AG10803 (cell line): ENCODE results near the gene OR2S2.

ENCODE experiments used
- DNase-seq: peaks from one replicate; pipeline ENCODE4 v3.0.0; 2010; ENCODE audit warnings: low read depth
- H3K4me3 ChIP-seq: 2 replicates; pipeline ENCODE4 v1.5.1; 2011; ENCODE audit warnings: mild to moderate bottlenecking, low read length, control low read depth
- TF ChIP-seq, protein P1 (sequence below): conservative IDR thresholded peaks from 2 replicates; pipeline ENCODE4 v1.5.1; 2011; ENCODE audit warnings: mild to moderate bottlenecking, low read length, control low read depth, inconsistent platforms

OR2S2 gene

DNA sequence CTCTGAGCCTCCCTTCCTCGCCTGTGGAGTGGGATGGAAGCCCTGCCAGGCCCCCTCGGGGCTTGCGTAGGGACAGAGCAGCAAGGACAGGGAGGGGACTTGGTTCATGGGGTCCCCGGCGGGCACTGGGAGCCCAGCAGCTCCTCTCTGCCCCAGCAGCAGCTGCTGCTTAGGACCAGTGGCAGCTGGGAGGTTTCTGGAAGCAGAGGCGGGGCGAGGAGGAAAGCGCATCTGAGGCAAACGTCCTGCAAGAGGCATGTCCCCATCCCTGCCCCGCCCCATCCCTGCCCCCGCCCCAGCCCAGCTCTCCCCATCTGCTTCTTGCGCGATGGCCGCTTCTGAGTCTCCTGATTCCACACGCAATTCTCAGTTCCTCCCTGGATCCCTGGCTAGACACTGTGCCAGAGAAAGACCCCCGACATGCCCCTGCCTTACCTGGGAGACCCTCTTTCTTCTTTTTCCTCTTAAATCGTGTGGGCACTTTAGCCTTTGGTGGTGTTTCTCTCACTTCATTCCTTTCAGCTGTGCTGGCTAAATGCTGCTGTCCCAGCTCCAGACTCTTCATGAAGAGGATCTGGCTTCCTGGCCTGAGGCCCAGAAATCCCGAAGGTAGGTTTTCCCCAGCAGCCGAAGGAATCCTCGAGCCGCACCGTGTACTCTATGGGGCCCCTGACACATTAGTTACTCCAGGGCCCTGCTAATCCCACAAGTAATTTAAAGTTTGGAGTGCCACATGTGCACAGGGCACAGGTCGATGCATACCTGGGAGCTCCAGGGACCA, 4.4 kb upstream of the OR2S2 start:
- TF ChIP-seq, protein P1, sequence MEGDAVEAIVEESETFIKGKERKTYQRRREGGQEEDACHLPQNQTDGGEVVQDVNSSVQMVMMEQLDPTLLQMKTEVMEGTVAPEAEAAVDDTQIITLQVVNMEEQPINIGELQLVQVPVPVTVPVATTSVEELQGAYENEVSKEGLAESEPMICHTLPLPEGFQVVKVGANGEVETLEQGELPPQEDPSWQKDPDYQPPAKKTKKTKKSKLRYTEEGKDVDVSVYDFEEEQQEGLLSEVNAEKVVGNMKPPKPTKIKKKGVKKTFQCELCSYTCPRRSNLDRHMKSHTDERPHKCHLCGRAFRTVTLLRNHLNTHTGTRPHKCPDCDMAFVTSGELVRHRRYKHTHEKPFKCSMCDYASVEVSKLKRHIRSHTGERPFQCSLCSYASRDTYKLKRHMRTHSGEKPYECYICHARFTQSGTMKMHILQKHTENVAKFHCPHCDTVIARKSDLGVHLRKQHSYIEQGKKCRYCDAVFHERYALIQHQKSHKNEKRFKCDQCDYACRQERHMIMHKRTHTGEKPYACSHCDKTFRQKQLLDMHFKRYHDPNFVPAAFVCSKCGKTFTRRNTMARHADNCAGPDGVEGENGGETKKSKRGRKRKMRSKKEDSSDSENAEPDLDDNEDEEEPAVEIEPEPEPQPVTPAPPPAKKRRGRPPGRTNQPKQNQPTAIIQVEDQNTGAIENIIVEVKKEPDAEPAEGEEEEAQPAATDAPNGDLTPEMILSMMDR = no peak
- peak; percentile 88 for DNase-seq
- peak overlapping the region; percentile 65 for H3K4me3 ChIP-seq

DNA sequence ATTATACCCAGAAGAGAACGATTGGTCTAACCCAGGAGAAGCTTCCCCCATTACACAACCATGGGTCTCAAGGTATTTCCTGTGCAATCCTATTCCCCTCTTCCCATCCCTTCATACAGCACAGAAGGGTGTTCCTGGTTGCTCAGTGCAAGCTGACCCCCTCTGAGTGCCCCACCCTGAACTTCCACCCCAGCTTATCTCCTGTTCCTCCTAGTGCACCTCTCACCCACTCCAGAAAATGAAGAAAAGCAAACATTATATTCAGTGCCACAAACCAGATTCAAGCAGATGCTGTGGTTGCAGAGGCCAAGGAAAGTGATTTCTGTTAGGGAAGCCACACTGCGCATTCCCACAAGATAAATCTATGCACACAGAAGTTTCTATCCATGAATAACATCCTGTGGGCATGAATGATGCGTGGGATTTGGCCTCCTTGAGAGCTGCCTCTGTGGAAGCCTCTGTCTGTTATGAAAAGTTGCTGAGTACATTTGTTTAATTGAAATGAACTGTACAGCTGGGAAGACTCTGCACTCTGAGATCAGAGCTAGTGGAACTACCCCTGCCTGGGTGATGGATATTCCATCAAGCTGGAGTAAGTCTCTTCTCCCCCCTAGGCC, 2.2 kb upstream of the OR2S2 start:
- H3K4me3 ChIP-seq = no peak overlapping the region
- DNase-seq = peak; percentile 85
- TF ChIP-seq, protein P1 = no peak

DNA sequence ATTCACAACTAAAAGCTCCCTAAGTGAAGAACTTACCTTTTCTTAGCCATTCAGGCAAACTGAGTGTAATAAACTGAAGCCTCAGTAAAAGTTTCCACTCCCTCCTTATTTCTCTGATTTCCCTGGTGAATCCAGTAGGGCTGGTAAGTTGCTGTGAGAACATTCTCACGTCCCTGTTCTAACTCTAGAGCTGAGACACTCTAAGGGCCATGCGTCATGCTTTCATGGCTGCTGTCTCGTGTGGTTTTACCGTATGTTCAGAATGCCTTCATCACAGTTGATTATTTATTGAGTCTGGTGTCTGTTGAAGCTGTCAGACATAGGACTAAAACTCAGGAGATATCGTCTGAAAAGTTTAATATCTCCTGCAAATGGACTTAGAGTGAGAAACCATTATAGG, 1.3 kb downstream of the OR2S2 start:
- H3K4me3 ChIP-seq = no peak overlapping the region
- TF ChIP-seq, protein P1 = no peak
- no peak for DNase-seq

DNA sequence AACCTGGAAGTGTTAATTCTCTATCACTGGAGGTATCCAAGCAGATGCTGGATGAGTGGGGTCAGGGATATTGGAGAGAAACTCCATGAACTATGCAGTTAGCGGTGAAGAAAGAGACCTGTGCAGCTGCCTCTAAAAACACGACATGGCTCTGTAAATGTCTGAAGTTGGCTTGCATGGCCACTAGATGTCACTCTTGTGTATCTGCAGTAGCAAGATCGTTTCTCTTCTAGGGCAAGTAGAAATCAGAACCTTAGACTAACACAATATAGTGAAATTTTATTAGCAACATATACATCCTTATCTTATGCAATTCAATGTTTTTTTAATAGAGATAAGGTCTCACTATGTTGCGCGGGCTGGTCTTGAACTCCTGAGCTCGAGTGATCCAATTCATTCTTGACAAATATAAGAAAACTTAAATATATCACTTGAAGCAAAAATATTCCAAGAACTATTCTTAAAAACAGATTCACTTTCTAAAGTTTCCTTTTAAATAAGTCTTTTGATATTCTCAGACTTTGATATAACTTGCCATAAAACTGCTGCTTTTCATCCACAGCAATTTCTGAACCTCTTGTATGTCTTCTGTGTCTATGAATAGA, 2.9 kb downstream of the OR2S2 start:
- peak; percentile 85 for DNase-seq
- TF ChIP-seq, protein P1 = peak; percentile 94
- H3K4me3 ChIP-seq = no peak overlapping the region

DNA sequence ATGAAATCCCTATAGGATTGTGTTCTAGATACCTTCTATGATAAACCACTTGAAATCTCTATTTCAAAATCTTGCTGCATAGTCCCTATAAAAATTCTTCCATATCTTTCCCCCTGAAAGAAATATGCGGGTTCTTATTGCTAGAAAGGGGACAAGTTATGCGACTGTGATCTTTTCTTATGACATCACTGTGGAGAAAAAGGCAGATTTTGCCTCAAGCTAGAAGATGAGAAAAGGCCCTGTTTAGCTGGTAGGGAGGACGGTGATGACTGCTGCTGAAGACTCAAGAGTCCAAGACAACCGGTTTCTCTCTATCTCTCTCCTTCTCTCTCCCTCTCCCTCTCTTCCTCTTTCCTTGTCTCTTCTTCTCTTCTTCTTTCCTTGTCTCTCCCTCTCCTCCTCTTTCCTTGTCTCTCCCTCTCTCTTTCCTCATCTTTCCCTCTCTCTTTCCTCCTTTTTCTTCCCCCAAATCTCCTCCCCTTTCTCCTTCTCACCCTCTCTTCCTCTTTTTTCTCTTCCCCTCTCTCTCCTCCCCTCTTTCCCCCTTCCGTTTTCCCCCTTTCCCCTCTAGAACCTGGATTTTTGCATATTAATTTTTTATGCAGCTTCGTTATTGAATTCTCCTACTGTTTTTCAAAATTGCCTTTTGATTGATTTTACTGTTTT, 5.3 kb downstream of the OR2S2 start:
- no peak for DNase-seq
- TF ChIP-seq, protein P1 = no peak
- H3K4me3 ChIP-seq = no peak overlapping the region

DNA sequence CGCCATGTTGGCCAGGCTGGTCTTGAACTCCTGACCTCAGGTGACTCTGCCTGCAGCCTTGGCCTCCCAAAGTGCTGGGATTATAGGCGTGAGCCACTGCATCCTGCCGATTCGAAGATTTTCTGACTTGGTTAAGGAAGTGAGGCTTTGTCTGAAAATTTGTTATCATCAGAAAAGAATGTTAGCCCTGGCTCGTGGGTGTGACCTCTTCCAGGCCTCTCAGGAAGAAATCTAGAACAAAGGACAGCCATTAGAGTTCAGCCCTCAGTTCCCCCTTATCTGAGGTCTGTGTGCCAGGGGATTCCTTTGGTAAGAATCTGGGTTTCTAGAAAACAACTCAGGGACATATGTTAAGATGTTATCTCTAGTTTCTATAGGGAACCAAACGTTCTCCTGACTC, 6.2 kb downstream of the OR2S2 start:
- DNase-seq = peak; percentile 66
- no peak overlapping the region for H3K4me3 ChIP-seq
- TF ChIP-seq, protein P1 = no peak
